Adipocyte (in vitro differentiated cells): ENCODE data around the gene CD84.
"Not testable (repeated sequence)": the region's sequence is repeated elsewhere in the genome, so short reads cannot be mapped to it uniquely, and the experiment has no call there.

Experiments
- DNase-seq: peaks from one replicate; pipeline ENCODE4 v3.0.0-alpha.2; 2015; ENCODE audit warnings: low read depth
- H3K27me3 ChIP-seq: replicated peaks from 2 replicates; pipeline ENCODE4 v1.7.0; 2013; ENCODE audit warnings: mild to moderate bottlenecking, low read length, moderate library complexity; ENCODE audit not compliant: control insufficient read depth, insufficient read depth
- H3K36me3 ChIP-seq: 2 replicates; pipeline ENCODE4 v1.7.0; 2013; ENCODE audit warnings: low read length, mild to moderate bottlenecking, moderate library complexity; ENCODE audit not compliant: control insufficient read depth, insufficient read depth, severe bottlenecking
- H3K4me1 ChIP-seq: 2 replicates; pipeline ENCODE4 v1.7.0; 2013; ENCODE audit warnings: mild to moderate bottlenecking, low read length, moderate library complexity; ENCODE audit not compliant: control insufficient read depth, insufficient read depth
- H3K4me3 ChIP-seq: 2 replicates; pipeline ENCODE4 v1.7.0; 2013; ENCODE audit warnings: mild to moderate bottlenecking, low read length, moderate library complexity
- H3K9ac ChIP-seq: 2 replicates; pipeline ENCODE4 v1.7.0; 2013; ENCODE audit warnings: mild to moderate bottlenecking, low read length, moderate library complexity
- H3K9me3 ChIP-seq: 2 replicates; pipeline ENCODE4 v1.7.0; 2013; ENCODE audit warnings: mild to moderate bottlenecking, low read length, moderate library complexity; ENCODE audit not compliant: control insufficient read depth

CD84 gene

DNA sequence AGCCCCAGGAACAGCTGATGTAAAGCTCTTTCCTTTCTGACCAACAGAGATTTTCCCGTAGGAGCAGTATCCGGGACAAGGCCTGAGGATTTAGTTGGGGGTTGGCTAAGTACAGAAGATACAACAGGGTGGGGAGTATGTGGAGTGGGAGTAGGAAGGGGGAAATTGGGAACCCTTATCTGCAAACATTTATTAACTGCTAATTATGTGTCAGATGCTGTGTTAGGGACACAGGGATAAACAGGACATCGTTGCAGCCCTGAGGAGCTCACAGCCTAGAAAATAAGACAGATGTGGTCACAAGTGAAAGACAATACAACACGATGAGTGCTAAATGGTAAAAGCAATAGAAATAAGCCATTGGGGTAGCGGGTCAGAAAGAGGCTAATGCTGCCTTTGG lies 12.0 kb downstream of the CD84 start:
- Histone ChIP-seq H3K4me3 (no peak overlapping the region), H3K27me3 (peaks cover 2% of the 10 kb centered on the region), H3K36me3 (no peaks in the 10 kb centered on the region), H3K9ac (no peak overlapping the region), H3K9me3 (peaks cover 5% of the 10 kb centered on the region), H3K4me1 (no peaks in the 10 kb centered on the region)
- DNase-seq, result no peak

DNA sequence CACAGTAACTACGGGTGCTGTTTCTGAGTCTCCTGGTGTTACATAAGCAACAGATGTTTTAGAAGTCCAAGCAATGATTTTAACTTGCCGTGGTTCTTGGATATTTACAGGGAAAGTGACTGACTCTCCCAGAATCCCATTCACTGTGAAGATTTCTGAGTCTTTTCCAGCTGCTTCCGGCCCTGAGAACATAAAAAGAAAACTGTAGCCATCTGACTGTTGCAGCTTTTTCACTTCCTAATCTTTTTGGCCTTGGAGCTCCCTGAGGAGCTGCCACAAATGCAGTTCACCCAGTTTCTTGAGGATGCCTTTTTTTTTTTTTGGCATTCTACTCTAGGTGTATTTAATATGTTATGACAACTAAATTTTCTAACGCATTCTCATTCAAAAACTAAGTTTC lies 13.7 kb downstream of the CD84 start:
- no peak for DNase-seq
- no peak overlapping the region for H3K4me3 ChIP-seq
- no peaks in the 10 kb centered on the region for H3K36me3 ChIP-seq
- H3K9ac ChIP-seq, result no peak overlapping the region
- H3K9me3 ChIP-seq, result peaks cover 5% of the 10 kb centered on the region
- no peaks in the 10 kb centered on the region for H3K4me1 ChIP-seq
- H3K27me3 ChIP-seq, result peaks cover 2% of the 10 kb centered on the region

DNA sequence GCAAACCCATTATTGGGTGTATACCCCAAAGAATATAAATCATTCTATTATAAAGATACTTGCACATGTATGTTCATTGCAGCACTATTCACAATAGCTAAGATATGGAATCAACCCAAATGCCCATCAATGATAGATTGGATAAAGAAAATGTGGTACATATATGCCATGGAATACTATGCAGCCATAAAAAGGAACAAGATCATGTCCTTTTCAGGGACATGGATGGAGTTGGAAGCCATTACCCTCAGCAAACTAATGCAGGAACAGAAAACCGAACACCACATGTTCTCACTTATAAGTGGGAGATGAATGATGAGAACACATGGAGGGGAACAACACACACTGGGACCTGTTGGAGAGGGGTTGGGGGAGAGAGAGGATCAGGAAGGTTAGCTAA lies 16.1 kb downstream of the CD84 start:
- H3K36me3 ChIP-seq, H3K4me1 ChIP-seq, H3K9ac ChIP-seq, H3K27me3 ChIP-seq, H3K4me3 ChIP-seq, DNase-seq: not testable (repeated sequence)
- H3K9me3 ChIP-seq, result peaks cover 17% of the 10 kb centered on the region

DNA sequence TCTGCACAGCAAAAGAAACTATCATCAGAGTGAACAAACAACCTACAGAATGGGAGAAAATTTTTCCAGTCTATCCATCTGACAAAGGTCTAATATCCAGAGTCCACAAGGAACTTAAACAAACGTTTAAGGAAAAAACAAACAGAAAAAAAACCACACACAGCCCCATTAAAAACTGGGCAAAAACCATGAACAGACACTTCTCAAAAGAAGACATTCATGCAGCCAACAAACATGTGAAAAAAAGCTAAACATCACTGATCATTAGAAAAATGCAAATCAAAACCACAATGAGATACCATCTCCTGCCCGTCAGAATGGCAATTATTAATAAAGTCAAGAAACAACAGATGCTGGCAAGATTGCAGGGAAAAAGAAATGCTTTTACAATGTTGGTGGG lies 16.6 kb downstream of the CD84 start:
- H3K36me3 ChIP-seq, H3K27me3 ChIP-seq, H3K4me1 ChIP-seq, H3K4me3 ChIP-seq, DNase-seq, H3K9ac ChIP-seq: not testable (repeated sequence)
- peaks cover 17% of the 10 kb centered on the region for H3K9me3 ChIP-seq

DNA sequence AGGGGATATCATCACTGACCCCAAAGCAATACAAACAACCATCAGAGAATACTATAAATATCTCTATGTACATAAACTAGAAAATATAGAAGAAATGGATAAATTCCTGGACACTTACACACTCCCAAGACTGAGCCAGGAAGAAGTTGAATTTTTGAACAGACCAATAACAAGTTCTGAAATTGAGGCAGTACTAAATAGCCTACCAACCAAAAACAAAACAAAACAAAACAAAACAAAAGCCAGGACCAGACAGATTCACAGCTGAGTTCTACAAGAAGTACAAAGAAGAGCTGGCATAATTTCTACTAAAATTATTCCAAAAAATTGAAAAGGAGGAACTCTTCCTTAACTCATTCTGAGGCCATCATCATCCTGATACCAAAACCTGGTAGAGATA lies 18.5 kb downstream of the CD84 start:
- Histone ChIP-seq H3K27me3 (no peaks in the 10 kb centered on the region), H3K4me3 (no peak overlapping the region), H3K4me1 (no peaks in the 10 kb centered on the region), H3K9me3 (peaks cover 20% of the 10 kb centered on the region), H3K9ac (no peak overlapping the region), H3K36me3 (no peaks in the 10 kb centered on the region)
- no peak for DNase-seq

DNA sequence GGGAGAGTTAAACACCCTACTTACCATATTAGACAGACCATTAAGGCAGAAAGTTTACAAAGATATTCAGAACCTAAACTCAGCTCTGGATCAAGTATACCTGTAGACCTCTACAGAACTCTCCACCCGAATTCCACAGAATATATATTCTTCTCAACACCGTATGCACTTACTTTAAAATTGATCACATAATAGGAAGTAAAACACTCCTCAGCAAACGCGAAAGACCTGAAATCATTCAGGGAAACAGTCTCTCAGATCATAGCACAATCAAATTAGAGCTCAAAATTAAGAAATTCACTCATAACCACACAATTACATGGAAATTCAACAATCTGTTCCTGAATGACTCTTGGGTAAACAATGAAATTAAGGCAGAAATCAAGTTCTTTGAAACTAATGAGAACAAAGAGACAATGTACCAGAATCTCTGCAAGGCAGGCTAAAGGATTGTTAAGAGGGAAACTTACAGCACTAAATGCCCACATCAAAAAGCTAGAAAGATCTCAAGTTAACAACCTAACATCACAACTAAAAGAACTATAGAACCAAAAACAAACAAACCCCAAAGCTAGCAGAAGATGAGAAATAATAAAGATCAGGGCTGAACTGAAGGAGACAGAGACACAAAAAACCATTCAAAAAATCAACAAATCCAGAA lies 19.1 kb downstream of the CD84 start:
- Histone ChIP-seq H3K4me1 (no peaks in the 10 kb centered on the region), H3K27me3 (no peaks in the 10 kb centered on the region), H3K36me3 (no peaks in the 10 kb centered on the region), H3K9me3 (peaks cover 20% of the 10 kb centered on the region), H3K9ac (no peak overlapping the region), H3K4me3 (no peak overlapping the region)
- DNase-seq, result no peak

DNA sequence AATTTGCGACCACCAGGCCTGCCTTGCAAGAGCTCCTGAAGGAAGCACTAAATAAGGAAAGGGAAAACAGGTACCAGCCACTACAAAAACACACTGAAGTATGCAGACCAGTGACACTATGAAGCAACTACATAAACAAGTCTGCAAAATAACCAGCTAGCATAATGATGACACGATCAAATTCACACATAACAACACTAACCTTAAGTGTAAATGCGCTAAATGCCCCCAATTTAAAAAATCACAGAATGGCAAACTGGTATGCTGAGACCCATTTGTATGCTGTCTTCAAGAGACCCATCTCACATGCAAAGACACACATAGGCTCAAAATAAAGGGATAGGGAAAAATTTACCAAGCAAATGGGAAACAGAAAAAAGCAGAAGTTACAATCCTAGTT lies 19.9 kb downstream of the CD84 start:
- DNase-seq, H3K36me3 ChIP-seq, H3K4me1 ChIP-seq, H3K9ac ChIP-seq, H3K4me3 ChIP-seq, H3K27me3 ChIP-seq: not testable (repeated sequence)
- peaks cover 20% of the 10 kb centered on the region for H3K9me3 ChIP-seq

DNA sequence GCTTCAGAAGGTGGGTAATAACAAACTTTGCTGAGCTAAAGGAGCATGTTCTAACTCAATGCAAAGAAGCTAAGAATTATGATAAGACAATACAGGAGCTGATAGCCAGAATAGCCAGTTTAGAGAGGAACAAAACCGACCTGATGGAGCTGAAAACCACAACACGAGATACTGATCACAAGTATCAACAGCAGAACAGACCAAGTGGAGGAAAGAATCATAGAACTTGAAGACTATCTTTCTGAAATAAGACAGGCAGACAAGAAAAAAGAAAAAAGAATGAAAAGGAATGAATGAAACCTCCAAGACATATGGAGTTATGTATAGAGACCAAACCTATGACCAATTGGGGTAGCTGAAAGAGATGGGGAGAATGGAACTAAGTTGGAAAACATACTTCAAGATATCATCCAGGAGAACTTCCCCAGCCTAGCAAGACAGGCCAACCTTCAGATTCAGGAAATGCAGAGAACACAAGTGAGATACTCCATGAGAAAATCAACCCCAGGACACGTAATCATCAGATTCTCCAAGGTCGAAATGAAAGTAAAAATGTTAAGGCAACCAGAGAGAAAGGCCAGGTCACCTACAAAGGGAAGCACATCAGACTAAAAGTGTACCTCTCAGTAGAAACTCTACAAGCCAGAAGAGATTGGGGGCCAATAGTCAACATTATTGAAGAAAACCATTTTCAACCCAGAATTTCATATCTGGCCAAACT lies 20.5 kb downstream of the CD84 start:
- Histone ChIP-seq H3K9me3 (peaks cover 20% of the 10 kb centered on the region), H3K36me3 (no peaks in the 10 kb centered on the region), H3K9ac (no peak overlapping the region), H3K27me3 (no peaks in the 10 kb centered on the region), H3K4me3 (no peak overlapping the region), H3K4me1 (no peaks in the 10 kb centered on the region)
- no peak for DNase-seq

DNA sequence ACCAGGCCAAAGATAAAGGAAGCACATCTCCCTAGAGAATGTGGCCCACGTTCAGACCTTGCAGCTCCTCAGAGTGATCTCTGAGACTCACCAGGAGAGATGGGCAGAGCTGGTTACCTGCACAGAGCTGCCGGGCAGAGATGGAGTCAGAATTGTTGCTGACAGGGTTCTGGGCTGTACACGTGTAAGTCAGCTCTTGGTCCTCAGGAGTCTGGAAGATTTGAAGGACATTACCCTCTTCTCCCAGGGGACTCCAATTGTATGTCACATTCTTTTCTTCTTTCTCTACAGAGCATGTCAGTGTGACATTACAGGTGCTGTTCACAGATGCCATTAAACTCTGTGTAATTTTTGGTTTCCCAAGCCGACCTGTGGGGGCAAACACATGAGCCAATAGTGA lies 25.5 kb downstream of the CD84 start:
- peaks cover 3% of the 10 kb centered on the region for H3K27me3 ChIP-seq
- peaks cover 3% of the 10 kb centered on the region for H3K9me3 ChIP-seq
- H3K36me3 ChIP-seq, result no peaks in the 10 kb centered on the region
- DNase-seq, result no peak
- no peak overlapping the region for H3K4me3 ChIP-seq
- H3K4me1 ChIP-seq, result no peaks in the 10 kb centered on the region
- H3K9ac ChIP-seq, result no peak overlapping the region

DNA sequence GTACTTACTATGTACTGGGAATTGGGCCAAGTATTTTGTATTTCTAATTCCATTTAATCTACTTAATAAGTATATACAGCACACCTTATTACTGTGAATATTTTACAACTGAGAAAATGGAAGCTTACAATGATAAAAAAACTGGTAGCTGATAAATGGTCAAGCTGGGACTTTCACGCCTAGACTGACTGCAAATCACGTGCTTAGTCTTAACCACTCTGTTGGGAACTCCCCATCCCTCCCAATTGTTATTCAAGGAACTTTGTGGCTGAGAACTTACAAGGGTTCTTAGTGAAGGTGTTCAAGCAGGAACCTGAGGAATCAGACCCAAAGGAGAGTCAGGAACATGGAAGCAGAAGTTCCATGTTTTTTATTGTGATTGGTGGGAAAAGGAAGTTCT lies 26.9 kb downstream of the CD84 start:
- H3K9ac ChIP-seq, result no peak overlapping the region
- peaks cover 3% of the 10 kb centered on the region for H3K9me3 ChIP-seq
- no peak for DNase-seq
- no peak overlapping the region for H3K4me3 ChIP-seq
- peaks cover 7% of the 10 kb centered on the region for H3K27me3 ChIP-seq
- no peaks in the 10 kb centered on the region for H3K36me3 ChIP-seq
- no peaks in the 10 kb centered on the region for H3K4me1 ChIP-seq

DNA sequence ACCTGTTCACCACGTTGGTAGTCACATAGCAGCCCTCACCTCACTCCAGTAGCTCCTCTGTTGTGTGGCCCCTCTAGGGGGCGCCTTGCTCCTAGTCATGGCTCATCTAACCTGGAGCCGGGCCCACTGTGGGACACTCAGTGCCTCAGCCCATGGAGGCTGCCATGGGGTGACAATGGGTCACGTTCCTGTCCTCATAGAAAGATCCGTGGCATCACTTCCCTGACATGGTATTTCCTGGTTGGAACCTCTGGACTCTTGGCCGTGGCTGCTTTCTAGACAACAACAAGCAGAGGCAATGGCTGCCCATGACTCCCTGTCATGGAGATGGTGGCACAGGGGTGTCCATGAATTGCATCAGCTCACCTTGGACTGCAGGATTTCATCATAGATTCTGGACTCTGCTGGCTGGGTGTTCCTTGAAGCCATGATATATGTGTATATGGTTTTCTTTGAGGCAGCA lies 28.7 kb downstream of the CD84 start:
- no peak for DNase-seq
- Histone ChIP-seq H3K36me3 (no peaks in the 10 kb centered on the region), H3K9ac (no peak overlapping the region), H3K4me1 (no peaks in the 10 kb centered on the region), H3K9me3 (no peaks in the 10 kb centered on the region), H3K4me3 (no peak overlapping the region), H3K27me3 (peaks cover 7% of the 10 kb centered on the region)

DNA sequence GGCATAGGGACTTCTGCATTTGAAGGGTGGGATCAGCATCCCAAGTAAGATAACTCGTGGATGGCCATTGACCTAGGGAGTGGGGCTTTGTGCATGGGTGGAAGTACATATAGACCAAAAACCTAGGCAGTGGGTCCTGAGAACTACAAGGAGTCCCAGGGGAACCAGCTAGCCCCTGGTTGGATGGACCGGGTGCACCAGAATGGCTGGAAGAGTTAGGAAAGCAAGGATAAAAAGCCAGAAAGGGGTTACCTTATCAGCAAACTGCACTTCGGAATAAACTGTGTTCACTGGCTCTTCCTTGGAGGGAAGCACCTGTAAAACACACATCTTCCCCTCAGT lies 29.7 kb downstream of the CD84 start:
- no peaks in the 10 kb centered on the region for H3K36me3 ChIP-seq
- peaks cover 7% of the 10 kb centered on the region for H3K27me3 ChIP-seq
- no peak overlapping the region for H3K4me3 ChIP-seq
- no peaks in the 10 kb centered on the region for H3K4me1 ChIP-seq
- H3K9me3 ChIP-seq, result no peaks in the 10 kb centered on the region
- no peak overlapping the region for H3K9ac ChIP-seq
- DNase-seq, result no peak
